Activated CD4-positive, alpha-beta T cell treated with anti-CD3 and anti-CD28 coated beads for 48 hours (primary cell): ENCODE results near the gene TPPP3.
"Not testable (repeated sequence)": the region's sequence is repeated elsewhere in the genome, so short reads cannot be mapped to it uniquely, and the experiment has no call there.

Experiments
- DNase-seq: peaks from one replicate; pipeline ENCODE4 v3.0.0-alpha.2; 2020

TPPP3 gene

DNA sequence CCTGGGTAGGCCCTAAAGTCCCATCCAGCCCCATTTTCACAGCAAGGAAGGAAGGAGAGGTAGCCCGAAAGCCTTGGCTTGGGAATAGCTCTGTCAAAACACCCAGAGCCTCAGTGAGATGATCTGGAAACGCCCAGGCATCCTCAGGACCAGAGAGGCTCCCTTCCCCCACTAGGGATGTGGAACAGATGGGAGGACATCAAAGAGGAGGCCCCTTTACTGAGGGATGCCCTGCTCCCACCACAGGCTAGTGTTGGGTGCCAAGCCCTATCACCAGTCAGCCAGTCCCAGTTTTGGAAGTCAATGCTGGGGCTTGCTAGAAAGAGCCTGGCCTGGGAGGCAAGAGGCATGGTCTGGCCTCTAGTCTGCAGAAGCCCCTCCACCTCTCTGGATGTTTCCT lies 4.7 kb downstream of the TPPP3 start:
- no peak for DNase-seq

DNA sequence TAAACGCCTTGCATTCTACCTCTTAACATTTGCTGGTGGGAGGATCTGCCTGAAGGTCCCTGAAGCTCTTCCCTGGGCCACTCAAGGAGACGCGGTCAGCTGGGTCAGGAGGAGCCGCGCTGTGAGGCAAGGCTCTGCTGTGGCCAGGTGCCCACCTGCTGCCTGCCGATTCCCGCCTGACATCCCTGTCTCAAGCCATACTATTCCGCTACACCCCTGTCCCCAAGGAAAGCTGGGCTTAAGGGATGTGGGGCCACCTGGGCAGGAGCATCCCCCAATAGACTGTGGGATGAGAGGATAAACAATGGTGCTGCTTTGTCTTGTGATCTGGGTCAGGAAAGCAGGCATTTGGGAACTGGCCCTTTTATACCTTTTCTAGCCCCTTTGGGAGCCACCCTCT lies 5.1 kb downstream of the TPPP3 start:
- no peak for DNase-seq

GRCh38 chr16:67387479-67388079 lies 5.7 kb downstream of the TPPP3 start:
- DNase-seq = no peak

DNA sequence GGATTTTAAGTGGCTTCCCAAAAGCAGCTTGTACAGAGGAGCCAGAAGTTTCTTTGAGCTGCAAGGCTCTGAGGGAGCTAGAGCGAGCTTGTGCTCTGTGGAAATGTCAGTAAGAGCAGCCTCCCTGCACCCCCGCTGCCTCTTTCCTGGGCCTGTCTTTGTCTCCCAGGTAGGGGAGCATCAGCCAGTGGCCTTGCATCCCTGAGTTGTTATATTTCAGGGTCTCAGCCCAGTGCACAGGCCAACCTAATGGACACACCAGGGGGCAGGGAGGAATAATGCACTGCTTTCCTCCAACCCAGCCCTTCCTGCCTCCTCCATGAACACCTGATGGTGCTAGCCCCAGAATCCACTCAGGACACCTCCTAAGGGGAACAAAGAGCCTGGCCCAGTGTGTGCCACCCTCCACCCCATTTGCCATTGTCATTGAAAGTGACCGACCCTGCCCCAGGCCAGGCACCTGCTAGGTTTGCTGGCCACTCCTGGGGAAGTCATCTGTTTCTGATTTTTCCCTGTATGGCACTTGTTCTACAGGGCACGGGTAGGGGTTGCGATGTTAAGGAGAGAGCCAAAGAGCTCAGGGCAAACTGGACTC lies 6.3 kb downstream of the TPPP3 start:
- DNase-seq = no peak

- no peak for DNase-seq
These were observed 8.4 kb downstream of the TPPP3 start for GRCh38 chr16:67384778-67385510.

GRCh38 chr16:67383284-67383683 lies 10.0 kb downstream of the TPPP3 start:
- DNase-seq = no peak

GRCh38 chr16:67378642-67379041 lies 14.7 kb downstream of the TPPP3 start:
- DNase-seq = no peak

DNA sequence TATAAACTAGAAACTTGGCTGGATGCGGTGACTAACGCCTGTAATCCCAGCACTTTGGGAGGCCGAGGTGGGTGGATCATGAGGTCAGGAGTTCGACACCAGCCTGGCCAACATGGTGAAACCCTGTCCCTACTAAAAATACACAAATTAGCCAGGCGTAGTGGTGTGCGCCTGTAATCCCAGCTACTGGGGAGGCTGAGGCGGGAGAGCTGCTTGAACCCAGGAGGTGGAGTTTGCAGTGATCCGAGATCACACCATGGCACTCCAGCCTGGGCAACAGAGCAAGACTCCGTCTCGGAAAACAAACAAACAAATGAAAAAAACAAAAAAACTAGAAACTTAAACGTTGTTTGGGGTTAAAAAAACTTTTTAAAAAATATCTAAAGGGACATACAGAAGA lies 17.3 kb downstream of the TPPP3 start:
- not testable (repeated sequence) for DNase-seq

- no peak for DNase-seq
These were observed 20.6 kb downstream of the TPPP3 start for GRCh38 chr16:67372664-67373063.

DNA sequence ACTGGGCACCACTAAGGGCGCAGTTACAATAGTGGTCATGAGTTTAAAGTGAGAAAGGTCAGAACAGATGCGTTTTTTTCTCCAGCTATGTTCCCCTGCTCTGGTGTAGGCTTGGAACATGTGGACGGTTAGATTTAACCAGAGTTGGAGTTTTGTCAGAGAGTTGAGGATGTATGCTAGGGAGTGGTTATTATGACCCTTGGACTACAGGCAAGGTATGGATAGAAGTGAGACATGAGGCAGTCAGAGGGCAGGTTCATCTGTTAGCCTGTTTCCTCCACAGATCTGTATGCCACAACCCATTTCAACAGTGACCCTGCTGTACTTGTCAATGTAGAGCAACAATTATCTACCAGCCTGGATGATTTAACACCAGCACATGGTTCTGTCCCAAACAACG lies 22.6 kb downstream of the TPPP3 start:
- no peak for DNase-seq

DNA sequence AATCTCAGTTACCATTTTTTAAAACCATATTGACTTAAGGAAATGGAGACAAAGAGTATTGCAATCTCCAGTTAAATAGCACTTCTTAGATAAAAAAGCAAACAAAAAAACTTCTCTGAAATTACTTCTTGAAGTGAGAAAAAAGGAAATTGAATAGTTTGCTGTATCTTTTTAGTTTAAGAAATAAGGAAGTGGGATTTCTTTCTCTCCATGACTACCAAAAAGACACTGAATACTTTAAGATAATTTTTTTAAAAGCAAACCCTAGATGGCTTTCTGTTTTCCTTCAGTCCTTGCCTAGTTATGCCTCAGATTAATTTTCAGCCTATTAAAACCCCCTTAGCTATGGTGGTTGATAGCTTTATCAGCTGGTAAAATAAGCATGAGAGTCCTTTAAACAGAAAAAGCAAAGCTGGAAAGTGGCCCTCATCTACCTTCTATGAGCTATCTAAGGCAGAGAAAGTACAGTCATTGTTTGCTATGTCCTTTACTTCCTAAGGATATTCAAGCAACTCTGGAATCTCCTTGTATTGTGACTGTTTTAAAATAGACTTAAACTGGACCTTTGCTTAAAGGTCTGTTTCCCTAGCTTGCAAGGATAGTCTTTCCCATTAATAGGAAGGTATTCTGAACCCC lies 28.6 kb downstream of the TPPP3 start:
- DNase-seq = no peak

- DNase-seq = no peak
These were observed 32.3 kb downstream of the TPPP3 start for GRCh38 chr16:67361038-67361437.

DNA sequence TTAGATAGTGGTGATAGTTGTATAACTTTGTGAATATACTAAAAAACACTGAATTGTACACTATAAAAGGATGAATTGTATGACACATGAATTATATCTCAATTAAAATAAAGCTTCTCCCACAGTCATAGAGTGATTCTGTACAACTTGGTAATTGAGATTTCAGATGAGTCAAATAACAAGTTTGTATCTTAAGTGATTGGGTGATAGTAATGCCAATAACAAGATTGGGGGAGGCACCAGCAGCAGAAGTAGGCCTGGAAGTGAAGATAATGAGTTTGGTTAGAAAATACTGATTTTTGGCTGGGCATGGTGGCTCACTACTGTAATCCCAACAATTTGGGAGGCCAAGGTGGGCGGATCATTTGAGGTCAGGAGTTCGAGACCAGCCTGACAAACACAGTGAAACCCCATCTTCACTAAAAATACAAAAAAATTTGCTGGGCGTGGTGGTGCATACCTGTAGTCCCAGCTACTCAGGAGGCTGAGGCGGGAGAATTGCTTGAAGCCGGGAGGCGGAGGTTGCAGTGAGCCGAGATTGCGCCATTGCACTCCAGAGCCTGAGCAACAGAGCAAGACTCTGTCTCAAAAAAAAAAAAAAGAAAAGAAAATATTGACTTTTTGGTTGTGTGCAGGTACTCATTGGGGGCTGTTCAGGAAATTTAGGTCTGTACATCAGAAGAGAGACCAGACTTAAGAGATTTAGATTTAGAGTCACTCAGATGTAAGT lies 33.6 kb downstream of the TPPP3 start:
- DNase-seq = not testable (repeated sequence)

DNA sequence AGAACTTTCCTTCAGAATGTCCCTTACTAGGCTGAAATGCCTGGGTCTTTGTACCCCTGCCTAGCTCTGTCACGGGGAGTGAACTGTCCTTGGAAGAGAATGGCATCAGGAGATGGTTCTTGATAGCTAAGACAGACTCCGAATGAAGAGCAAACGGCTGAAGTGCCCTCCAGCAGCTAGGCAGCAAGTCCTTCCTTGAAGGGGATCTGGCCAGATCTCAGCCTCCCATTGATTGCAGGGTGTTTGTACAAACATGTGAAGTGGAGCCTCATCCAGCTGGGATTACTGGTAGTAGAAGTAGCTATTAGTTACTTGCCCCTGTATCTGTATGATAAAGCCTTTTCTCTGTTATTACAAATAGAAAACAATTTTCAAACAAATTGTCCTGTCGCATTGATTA lies 35.7 kb downstream of the TPPP3 start:
- no peak for DNase-seq

DNA sequence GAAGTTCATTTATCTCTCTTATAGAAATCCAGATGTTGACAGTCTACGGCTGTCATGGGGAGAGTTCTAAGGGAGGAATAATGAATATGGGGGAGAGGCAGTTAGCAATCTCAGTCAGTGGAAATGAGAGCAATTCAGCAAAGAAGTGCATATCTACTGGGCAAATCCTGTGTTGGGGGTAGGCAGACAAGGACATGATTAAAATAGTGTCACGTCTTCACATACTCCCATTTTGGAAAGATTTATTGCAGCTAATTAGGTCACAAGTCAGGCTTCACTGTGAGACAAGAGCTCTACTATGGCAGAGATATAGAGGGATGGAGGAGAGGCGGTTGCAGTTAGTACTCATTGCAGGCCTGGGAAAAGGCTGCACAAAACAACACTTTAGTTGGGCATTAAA lies 36.9 kb downstream of the TPPP3 start:
- no peak for DNase-seq

GRCh38 chr16:67352463-67352862 lies 40.8 kb downstream of the TPPP3 start:
- DNase-seq = not testable (repeated sequence)

DNA sequence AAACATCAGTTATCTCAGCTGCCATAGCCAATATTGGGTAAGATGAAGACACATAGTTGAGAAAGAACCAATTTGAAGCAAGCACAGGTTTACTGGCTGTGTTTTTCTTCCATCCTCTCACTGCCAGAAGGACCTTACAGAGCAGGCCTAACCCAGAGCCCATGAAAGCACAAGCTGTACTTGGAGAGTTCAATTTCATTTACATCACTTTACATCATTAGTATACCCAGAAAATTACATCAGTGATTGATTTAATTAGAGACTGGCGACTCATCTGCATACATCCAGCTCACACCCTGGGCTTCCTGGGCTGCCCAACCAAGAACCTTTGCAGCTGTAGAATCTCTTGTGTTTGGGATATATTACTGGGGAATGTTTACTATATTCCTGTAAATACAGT lies 43.0 kb downstream of the TPPP3 start:
- DNase-seq = no peak

GRCh38 chr16:67349172-67349571 lies 44.1 kb downstream of the TPPP3 start:
- no peak for DNase-seq

GRCh38 chr16:67346341-67346740 lies 47.0 kb downstream of the TPPP3 start:
- no peak for DNase-seq

GRCh38 chr16:67345401-67345800 lies 47.9 kb downstream of the TPPP3 start:
- no peak for DNase-seq

GRCh38 chr16:67342616-67343015 lies 50.7 kb downstream of the TPPP3 start:
- no peak for DNase-seq

GRCh38 chr16:67341250-67341649 lies 52.0 kb downstream of the TPPP3 start:
- no peak for DNase-seq
